ENCODE results near the gene TMEM106B. TPM values are rescaled to one million over a fixed set of nuclear protein-coding genes. Genes with fewer than 3 reads are reported as not detected.

The TMEM106B gene
- total RNA-seq, 2 donors from 2014 or later: 49.2 to 51.6 TPM

GRCh38 chr7:12228024-12228423 lies 16.9 kb downstream of the TMEM106B start:
- Histone ChIP-seq H3K4me1 (ENCODE audit: control insufficient read depth in 1 of 2, low read depth in 2 of 2) (no peaks in the 10 kb centered on the region), H3K27me3 (replicated peaks; ENCODE audit: insufficient read depth) (no peaks in the 10 kb centered on the region), H3K9me3 (no peaks in the 10 kb centered on the region), H3K36me3 (peaks cover 5% of the 10 kb centered on the region), H3K4me3 (no peak overlapping the region), H3K27ac (no peak overlapping the region)
- ATAC-seq (ENCODE audit: insufficient number of reproducible peaks, low FRiP score, low read depth): no peak
- no peak for DNase-seq (ENCODE audit: low spot score)
- TF ChIP-seq CTCF (IDR thresholded peaks at IDR 0.05): no peak

- TF ChIP-seq CTCF (IDR thresholded peaks at IDR 0.05): no peak
- no peaks in the 10 kb centered on the region for H3K4me1 ChIP-seq (ENCODE audit: control insufficient read depth in 1 of 2, low read depth in 2 of 2)
- ATAC-seq (ENCODE audit: insufficient number of reproducible peaks, low FRiP score, low read depth) (no peak), DNase-seq (ENCODE audit: low spot score) (no peak)
- no peak overlapping the region for H3K4me3 ChIP-seq
- no peaks in the 10 kb centered on the region for H3K9me3 ChIP-seq
- H3K36me3 ChIP-seq: peaks cover 3% of the 10 kb centered on the region
- H3K27ac ChIP-seq: no peak overlapping the region
- H3K27me3 ChIP-seq (replicated peaks; ENCODE audit: insufficient read depth): no peaks in the 10 kb centered on the region
Observed at GRCh38 chr7:12229046-12229445, 18.0 kb downstream of the TMEM106B start.

GRCh38 chr7:12231097-12231496 lies 20.0 kb downstream of the TMEM106B start:
- no peaks in the 10 kb centered on the region for H3K4me1 ChIP-seq (ENCODE audit: control insufficient read depth in 1 of 2, low read depth in 2 of 2)
- ATAC-seq (ENCODE audit: insufficient number of reproducible peaks, low FRiP score, low read depth) (no peak), DNase-seq (ENCODE audit: low spot score) (no peak)
- H3K27ac ChIP-seq: no peak overlapping the region
- H3K36me3 ChIP-seq: no peaks in the 10 kb centered on the region
- no peaks in the 10 kb centered on the region for H3K9me3 ChIP-seq
- H3K27me3 ChIP-seq (replicated peaks; ENCODE audit: insufficient read depth): no peaks in the 10 kb centered on the region
- no peak for TF ChIP-seq CTCF (IDR thresholded peaks at IDR 0.05)
- no peak overlapping the region for H3K4me3 ChIP-seq

GRCh38 chr7:12233175-12233574 lies 22.1 kb downstream of the TMEM106B start:
- no peak overlapping the region for H3K27ac ChIP-seq
- no peaks in the 10 kb centered on the region for H3K27me3 ChIP-seq (replicated peaks; ENCODE audit: insufficient read depth)
- TF ChIP-seq CTCF (IDR thresholded peaks at IDR 0.05): no peak
- no peaks in the 10 kb centered on the region for H3K4me1 ChIP-seq (ENCODE audit: control insufficient read depth in 1 of 2, low read depth in 2 of 2)
- peaks cover 1% of the 10 kb centered on the region for H3K36me3 ChIP-seq
- DNase-seq (ENCODE audit: low spot score) (no peak), ATAC-seq (ENCODE audit: insufficient number of reproducible peaks, low FRiP score, low read depth) (no peak)
- H3K9me3 ChIP-seq: no peaks in the 10 kb centered on the region
- H3K4me3 ChIP-seq: no peak overlapping the region

- no peak for DNase-seq (ENCODE audit: low spot score)
- Histone ChIP-seq H3K27me3 (replicated peaks; ENCODE audit: insufficient read depth) (no peaks in the 10 kb centered on the region), H3K4me3 (no peak overlapping the region), H3K4me1 (ENCODE audit: control insufficient read depth in 1 of 2, low read depth in 2 of 2) (no peaks in the 10 kb centered on the region), H3K27ac (no peak overlapping the region), H3K36me3 (peaks cover 3% of the 10 kb centered on the region), H3K9me3 (peaks cover 5% of the 10 kb centered on the region)
- no peak for TF ChIP-seq CTCF (IDR thresholded peaks at IDR 0.05)
- no peak for ATAC-seq (ENCODE audit: insufficient number of reproducible peaks, low FRiP score, low read depth)
Observed at GRCh38 chr7:12234334-12234865, 23.3 kb downstream of the TMEM106B start.

Data from thoracic aorta (tissue), 2 donors.